HG03103 (cell line): ENCODE measurements around the gene CYP3A7.
"Not testable (repeated sequence)": the region's sequence is repeated elsewhere in the genome, so short reads cannot be mapped to it uniquely, and the experiment has no call there.

Source experiments
- ATAC-seq: cut with Tn5 transposase; IDR thresholded peaks from one replicate; pipeline ENCODE4 v1.9.1; 2021; ENCODE audit warnings: low read depth; ENCODE audit not compliant: unreplicated experiment

Gene CYP3A7

DNA sequence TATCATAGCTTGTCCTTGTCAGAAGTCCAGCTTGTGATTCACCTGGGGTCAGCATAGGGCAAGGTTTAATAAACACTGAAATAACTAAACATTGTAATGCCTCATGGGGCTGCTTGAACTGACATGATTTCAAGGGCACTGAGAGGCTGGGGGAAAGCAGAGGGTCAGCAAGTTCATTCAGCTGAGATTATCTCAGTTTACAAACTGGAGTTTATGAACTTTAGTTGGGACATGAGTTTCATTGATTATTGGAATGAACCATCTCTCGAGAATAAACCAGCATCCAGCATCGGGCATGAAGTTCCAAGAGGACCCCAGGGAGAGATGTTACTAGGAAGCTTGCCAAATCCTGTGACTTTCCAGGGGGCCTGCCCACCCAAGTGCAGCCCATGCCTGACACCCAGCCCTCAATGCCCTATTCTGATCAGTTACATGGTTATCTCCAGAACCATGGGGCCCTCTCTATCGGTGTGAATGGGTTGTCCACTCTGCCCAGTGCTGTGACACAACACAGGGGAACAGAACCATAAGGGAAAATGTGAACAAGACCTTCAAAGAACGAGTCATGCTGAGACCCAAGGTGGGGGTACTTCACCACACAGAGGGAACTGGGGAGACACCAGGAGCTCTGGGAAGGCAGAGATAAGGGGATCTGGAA lies 7.9 kb upstream of the CYP3A7 start:
- no peak for ATAC-seq

DNA sequence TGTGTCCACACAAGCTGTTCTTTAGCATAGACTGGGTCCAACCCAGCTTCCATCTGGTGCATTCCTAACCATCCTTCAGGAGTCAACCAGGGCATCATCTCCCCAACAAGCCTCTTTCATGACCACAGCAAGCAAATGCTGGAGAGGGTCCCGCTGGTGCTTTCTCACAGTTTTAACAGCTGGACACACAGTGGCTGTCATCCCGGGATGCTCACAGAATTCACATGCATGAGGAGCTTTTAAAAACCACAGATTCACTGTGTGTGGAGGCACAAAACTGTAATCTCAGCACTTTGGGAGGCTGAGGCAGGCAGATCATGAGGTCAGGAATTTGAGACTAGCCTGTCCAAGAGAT lies 6.4 kb upstream of the CYP3A7 start:
- ATAC-seq, result no peak

DNA sequence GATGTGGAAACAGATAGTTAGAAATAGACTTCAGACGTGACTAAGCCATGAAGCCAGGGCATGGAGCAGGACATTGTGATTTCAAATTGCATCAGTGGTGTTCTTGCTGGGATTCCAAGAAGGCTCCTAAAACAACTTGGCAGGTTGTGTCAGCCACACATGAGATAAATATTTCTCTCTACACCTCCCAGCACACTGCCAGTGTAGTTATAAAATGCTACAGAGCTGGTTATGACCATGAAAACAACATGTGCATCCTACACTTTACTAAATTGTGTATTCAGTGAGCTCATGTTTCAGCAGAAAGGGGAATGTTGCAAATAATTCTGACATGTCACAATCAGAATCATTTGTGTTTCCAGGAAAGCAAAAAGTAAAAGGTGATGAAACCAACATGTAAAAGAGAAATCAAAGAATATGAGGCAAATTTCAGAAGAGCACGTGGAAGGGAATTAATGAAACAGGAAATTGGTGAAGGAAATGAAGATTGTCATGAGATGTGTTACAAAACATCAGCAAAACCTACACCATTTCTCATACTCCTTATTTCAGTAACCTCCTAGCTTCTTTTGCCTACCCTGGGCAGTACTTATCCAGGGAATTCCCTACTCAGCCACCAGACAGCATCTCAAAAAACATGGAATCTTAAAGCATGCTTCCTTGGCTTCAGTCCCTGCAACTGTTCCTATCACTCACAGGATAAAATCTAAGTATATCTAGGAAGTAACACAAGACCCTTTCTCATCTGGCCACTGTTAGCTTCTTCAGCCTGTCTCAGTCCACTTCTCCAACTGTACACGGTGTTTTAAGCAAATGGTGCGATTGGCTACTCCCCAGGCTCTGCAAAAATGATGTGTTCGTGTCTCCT lies 5.8 kb upstream of the CYP3A7 start:
- no peak for ATAC-seq

DNA sequence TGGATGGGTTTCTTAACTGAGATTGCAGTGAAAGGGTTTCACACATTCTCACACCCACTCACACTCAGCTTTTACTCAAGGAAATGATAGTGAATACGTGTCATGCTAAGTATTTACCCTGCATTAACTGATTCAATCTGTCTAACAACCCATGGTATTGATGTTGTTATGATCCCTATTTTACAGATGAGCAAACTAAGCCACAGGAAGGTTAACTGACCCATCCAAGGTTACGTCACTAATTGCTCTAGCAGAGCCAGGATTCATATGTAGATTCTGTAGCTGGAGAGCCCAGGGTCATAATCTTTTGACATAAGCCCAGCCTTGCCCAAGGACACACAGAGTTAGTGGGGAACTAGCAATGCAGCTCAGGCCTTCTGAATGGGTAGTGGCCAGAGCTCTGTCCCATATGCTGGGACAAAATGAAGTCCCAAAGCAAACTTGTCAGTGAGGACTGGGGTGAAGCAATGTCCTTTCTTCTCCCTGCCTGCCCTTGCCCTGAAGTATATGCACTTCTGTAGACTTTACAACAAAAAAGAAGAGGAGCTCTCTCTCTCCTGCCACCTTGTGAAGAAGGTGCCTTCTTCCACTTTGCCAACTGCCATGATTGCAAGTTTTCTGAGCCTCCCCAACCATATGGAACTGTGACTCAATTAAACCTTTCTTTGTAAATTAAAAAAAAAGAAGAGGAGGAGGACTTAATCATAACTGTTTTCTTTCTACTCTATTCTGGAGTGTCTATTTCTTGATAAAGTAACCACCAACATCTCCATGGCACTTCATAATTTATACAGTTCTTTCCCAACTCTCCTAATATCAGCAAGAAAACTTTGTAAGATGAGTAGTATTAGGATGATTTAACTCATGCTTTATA lies 4.9 kb upstream of the CYP3A7 start:
- ATAC-seq, result no peak

DNA sequence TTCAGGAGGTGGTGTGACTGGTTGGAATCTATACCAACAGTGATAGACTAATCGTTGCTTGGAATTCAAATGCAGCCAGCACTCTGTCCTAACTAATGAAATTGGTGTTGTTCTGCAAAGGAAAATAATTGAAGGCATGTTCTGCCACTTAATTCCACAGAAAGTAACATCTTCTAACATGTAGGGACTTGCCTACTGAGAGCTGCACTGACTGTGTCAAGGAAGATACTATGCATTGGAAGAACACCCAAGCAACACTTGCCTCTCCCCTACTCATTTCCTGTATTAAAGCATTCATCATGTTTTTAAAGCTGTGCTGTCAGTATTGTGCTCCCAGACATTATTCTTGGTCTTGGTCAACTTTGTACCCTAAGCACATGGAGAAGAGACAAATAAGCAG lies 2.7 kb upstream of the CYP3A7 start:
- no peak for ATAC-seq

DNA sequence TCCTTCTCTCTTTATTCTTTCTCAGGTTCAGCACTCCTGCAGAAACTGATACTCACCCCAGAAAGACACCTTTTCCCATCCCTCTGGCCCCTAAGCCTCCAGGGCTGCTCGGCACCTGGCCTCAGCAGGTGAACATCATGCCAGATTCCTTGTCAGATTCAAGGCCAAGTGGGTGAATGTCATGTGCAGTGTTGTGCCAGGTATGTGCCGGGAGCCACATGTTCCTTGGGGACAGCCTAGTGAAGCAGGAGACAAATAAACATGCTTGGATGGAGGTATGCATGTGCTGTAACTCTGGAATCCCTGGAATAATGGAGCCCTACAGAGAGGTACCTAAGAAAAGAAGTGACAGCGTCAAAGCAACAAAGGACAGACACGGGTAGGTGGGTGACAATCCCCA lies 1.7 kb upstream of the CYP3A7 start:
- ATAC-seq, result not testable (repeated sequence)

DNA sequence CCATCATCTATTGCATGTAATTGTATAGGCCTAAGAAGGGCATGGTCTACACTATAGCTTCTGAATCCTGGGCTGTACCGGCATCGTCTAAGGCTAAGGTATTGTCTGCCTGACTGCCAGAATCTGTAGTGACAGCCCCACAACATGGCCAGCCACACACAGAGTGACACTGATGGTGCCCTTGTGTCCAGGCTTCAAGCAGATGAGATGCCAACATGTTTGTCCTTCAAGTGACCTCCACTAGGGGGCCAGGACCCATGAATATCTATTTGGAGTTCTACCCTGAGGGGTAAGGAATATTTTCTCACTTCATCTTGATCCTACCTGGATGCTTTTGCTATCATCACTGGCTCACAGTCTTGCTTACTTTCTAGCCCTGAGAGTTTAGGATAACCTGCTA lies 1.5 kb downstream of the CYP3A7 start:
- no peak for ATAC-seq

DNA sequence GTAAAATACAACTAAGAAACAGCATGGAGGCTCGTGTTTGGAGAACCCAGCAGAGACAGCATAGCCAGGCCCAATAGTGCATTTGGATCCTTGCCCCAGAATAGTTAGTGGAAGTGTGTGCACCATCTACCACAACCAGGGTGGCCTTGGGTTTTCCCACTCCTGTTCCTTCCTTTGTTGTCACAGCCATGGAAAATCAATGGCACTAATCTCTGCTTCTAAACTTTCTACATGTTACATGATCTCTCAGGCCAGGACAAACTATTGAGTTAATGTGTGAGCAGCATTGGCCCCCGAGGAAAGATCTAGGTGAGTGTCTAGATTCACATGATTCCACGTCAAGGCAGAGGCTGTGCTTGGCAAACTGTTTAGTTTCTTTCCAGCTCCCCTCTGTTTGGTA lies 2.0 kb downstream of the CYP3A7 start:
- no peak for ATAC-seq

DNA sequence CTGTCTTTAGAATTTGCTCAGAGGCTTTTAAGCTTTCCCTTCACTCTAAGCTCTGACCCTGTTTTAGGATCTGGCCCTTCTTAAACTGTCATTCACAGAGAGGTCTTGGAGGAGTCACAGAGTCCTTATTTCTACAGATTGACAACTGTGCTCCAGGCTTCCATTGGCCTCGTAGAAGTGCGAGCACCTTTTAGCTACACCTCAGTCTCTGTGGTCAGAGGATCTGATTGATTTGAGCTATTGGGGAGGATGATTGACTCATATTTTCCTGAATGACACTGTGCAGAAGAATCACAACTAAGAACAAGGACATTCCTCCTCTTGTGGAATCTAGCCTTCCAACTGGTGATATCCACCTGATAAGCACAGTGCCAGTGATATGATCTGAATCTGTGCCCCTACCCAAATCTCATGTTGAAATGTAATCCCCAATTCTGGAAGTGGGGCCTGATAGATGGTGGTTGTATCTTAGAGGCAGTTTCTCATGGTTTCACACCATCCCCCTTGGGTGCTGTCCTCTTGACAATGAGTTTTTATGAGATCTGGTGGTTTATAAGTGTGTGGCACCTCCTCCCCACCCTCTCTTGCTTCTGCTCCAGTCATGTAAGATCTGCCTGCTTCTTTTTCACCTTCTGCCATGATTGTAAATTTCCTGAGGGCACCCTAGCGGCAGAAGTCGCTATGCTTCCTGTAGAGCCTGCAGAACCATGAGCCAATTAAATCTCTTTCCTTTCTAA lies 3.2 kb downstream of the CYP3A7 start:
- ATAC-seq, result no peak

DNA sequence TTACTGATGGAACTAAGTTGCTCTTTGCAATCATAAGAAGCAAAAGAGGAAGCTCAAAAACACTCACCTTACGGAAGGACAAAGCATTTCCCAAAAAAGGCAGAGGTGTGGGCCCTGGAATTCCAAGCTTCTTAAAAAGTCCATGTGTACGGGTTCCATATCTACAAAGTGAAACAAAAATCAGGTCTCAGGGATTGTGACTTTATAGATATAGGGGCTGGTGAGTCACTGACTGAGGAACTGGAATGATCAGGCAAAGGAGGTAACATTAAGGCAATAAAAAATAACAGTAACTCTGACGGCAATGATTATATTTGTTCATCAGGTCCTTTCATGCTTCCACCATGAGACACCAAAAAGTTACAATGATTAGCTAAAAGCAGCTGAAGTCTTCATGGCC lies 4.0 kb downstream of the CYP3A7 start:
- ATAC-seq, result no peak

DNA sequence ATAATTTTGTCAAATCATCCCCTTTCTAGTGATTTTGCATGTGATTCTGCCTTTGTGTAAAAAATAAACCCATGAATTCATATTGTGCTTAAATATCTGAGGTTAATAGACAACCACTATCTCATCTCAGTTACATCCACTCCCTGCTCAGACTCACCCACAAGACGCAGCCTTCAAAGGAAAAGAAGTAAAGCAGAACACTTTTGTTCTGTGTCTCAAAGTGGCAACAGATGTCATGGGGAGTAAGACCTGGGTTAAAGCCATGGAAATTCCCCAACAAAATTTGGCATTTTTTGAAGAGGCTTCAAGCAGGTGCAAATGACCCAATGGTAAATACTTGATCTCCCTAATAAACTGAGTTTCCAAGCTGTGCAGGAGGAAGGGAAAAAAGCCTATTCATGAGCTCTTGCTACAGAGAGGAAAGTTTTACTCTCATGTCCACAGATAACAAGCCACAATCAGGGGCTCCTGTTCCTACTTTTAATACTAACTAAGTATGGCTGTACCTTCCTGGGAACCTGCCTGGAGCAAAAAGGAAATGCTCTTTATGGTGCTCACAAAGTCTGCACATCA lies 4.7 kb downstream of the CYP3A7 start:
- no peak for ATAC-seq

DNA sequence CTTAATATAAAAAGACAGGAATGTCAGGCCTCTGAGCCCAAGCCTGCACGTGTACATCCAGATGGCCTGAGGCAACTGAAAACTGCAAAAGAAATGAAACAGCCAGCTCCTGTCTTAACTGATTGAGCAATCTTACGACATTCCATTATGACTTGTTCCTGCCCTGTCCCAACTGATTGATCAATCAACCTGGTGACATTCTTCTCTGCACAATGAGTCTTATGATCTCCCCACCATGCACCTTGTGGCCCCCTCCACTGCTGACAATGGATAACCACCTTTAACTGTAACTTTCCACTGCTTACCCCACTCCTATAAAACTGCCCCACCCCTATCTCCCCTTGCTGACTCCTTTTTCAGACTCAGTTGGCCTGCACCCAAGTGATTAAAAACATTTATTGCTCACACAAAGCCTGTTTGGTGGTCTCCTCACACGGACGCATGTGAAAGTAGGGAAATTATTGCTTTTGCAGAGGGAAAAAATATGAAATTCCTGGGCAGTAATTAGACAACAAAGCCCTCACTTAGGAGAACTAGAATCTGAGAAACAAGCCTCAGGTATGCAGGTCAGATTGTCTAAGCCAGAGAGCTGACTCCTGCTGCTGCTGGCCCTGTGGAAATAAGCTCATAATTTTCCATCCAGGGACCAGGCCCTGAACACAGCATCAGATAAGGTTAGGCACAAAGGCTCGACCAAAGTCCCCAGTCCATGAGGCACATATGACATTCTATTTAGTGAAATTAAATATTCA lies 5.3 kb downstream of the CYP3A7 start:
- ATAC-seq, result no peak

DNA sequence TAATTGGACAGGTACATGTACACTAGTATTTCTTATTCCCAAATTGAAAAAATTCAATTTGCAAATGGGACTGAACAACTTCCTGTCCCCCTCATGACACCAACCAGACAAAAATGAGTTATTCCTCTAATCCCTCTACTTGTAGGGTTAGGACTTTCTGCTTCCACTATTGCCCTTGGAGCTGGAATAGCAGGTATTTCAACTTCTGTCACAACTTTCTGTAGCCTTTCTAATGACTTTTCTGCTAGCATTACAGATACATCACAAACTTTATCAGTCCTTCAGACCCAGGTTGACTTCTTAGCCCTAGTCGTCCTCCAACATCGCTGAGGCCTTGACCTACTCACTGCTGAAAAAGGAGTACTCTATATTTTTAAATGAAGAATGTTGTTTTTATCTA lies 6.4 kb downstream of the CYP3A7 start:
- no peak for ATAC-seq

DNA sequence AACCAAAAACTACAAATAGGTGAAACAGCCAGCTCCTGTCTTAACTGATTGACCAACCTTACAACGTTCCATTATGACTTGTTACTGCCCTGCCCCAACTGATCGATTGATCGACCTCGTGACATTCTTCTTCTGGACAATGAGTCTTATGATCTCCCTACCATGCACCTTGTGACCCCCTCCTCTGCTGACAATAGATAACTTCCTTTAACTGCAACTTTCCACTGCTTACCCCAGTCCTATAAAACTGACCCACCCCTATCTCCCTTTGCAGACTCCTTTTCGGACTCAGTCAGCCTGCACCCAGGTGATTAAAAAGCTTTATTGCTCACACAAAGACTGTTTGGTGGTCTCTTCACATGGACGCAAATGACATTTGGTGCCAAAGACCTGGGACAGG lies 11.8 kb downstream of the CYP3A7 start:
- not testable (repeated sequence) for ATAC-seq

DNA sequence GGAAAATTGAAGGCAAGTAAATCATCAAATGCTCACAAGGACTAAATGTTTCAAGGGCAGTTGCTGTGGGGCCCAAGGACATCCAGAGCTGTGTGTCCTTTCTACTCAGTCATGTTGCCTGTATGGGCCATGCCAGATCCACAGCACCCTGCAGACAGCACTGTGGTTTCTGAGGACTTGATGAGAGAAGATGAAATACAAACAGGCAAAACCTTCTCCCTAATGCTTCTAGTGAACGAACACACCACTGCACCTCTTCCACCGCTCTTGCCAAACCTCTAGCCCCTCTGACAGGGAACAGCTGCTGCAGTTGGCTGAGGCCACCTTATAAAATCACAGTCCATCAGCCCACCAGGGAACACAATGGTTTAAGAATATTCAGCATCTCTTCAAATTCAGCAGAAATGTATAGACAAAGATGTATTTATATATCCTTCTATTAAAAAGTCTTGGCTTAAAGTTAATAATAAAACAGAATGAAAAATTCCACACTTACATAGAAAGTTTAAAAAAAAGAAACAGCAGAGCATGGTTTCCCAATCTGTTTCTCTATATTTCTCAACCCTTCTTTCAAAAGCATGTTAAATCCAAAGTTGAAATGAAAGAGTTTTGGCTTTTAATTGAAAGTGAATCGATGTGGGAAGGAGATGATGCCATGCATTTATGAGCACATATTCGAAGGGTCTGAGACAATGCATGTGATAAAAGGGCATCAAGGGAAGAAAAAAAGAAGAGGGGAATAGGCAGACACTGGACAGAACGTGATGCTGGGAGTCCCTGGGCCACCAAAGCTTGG lies 14.0 kb downstream of the CYP3A7 start:
- no peak for ATAC-seq

DNA sequence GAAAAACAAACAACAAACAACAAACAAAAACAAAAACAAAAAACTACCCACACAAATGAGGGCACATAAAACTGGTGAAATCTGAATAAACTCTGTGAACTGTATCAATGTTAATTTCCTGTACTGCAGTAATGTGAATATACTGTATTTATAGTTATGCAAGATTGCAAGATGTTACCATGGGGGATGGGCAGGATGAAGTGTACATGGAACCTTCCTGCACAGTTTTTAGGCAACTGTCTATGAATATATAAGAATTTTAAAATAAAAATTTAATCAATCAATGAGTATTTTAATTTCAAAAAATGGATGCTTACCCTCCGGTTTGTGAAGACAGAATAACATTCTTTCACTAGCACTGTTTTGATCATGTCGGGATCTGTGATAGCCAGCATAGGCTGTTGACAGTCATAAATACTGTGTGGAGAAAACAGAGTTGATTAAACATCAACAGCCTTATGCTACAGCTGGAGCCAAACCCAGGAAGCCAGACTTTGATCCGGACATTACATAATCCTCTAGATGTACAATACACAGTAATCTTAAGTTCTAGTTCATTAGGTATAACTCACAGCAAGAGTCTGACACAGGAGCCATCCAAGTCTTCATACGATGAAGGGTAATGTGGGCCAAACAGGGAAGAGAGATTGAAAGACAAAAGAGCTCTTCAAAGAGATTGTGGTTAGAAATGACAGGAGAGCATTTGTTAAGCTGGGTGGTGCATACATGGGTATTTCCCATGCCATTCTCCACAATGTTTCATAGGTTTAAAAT lies 14.8 kb downstream of the CYP3A7 start:
- no peak for ATAC-seq

DNA sequence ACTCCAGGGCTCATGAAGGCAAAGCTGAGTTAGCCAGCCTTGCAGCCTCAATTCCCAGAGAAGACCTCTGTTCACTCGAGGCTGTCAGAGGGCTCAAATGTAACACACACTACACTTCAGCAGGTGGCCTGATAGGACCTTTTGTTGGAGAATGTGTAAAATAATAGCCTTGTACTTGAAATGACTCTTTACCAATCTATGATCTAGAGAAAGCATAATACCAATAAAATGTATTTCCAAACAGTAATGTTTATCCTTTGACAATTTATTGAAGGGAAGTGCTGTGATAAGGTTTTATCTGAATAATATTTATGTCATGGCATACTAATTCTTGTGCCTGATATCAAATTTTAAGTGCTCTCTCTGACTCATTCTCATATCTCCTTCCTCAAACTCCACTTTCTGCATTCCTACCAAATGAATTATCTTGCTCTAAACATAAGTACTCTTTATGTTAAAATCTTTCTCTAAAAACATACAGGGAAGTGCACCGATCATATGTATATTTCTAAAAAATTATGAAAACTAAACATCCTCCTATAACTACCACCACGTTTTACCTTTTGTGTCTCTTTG lies 20.9 kb downstream of the CYP3A7 start:
- ATAC-seq, result no peak
